B cell (primary cell): Measurements from ENCODE around the gene SLC34A2. TPM values are rescaled to one million over a fixed set of nuclear protein-coding genes. Genes with fewer than 3 reads are reported as not detected.
"Not testable (repeated sequence)": the region's sequence is repeated elsewhere in the genome, so short reads cannot be mapped to it uniquely, and the experiment has no call there.

Source experiments
- ATAC-seq: fragments of 200-7000 bp; cut with Tn5 transposase; one replicate; pipeline ENCODE4 v1.10.0; 2021; ENCODE audit warnings: low read depth, mild to moderate bottlenecking, moderate number of reproducible peaks, moderate library complexity
- CTCF ChIA-PET: fragments of 350-600 bp; sonication (Branson Sonifier 250); formaldehyde crosslinking; loops from one replicate; lab custom pipeline; 2021; ENCODE audit warnings: antibody characterized with exemption, inconsistent platforms; lab: Charles Lee
- POLR2A ChIA-PET: fragments of 350-600 bp; sonication (Branson Sonifier 250); formaldehyde crosslinking; loops from one replicate; lab custom pipeline; 2021; ENCODE audit warnings: antibody characterized with exemption; lab: Charles Lee
- DNase-seq: peaks from one replicate; pipeline ENCODE4 v3.0.0; 2013
- H2AFZ ChIP-seq: 2 replicates; pipeline ENCODE4 v1.6.1; 2012; ENCODE audit warnings: mild to moderate bottlenecking, low read depth, low read length; ENCODE audit not compliant: insufficient read depth, poor library complexity, severe bottlenecking
- H3K27ac ChIP-seq, 2 donors: 1 replicate in 1 of 2; 2 replicates in 1 of 2; pipeline ENCODE4 v1.5.1; 2012 to 2013; ENCODE audit warnings: low read length in 2 of 2, mild to moderate bottlenecking in 2 of 2, moderate library complexity in 1 of 2
- H3K27me3 ChIP-seq, 4 experiments: fragments of 200-600 bp in 1 of 4; sonication (generic) in 1 of 4; replicated peaks in 1 of 4; 1 replicate in 2 of 4; 2 replicates in 2 of 4; pipeline versions ENCODE4 v1.6.1 to v1.7.0; 2013 to 2016; ENCODE audit warnings: low read length in 3 of 4, mild to moderate bottlenecking in 2 of 4, mixed read lengths in 1 of 4, moderate library complexity in 1 of 4; ENCODE audit not compliant: insufficient read depth in 4 of 4, control insufficient read depth in 3 of 4; ENCODE audit errors: control extremely low read depth in 1 of 4
- H3K36me3 ChIP-seq, 2 experiments: replicated peaks in 1 of 2; 1 replicate in 1 of 2; 2 replicates in 1 of 2; pipeline versions ENCODE4 v1.6.1 to v1.7.1; 2013; ENCODE audit warnings: low read length in 1 of 2; ENCODE audit not compliant: insufficient read depth in 2 of 2, control insufficient read depth in 1 of 2; ENCODE audit errors: control extremely low read depth in 1 of 2, extremely low read depth in 1 of 2
- H3K4me1 ChIP-seq, 2 donors: fragments of 200-600 bp in 1 of 2; sonication (generic) in 1 of 2; 1 replicate in 1 of 2; 2 replicates in 1 of 2; pipeline versions ENCODE4 v1.5.1 to v1.6.1; 2013 to 2017; ENCODE audit warnings: low read length in 2 of 2; ENCODE audit not compliant: control insufficient read depth in 2 of 2, insufficient read depth in 2 of 2
- H3K4me2 ChIP-seq: replicated peaks from 2 replicates; pipeline ENCODE3; 2012; ENCODE audit warnings: mild to moderate bottlenecking, low read depth, low read length; ENCODE audit not compliant: poor library complexity, severe bottlenecking
- H3K4me3 ChIP-seq, 5 experiments: fragments of 200-600 bp in 1 of 5; sonication (generic) in 1 of 5; 1 replicate in 3 of 5; 2 replicates in 2 of 5; pipeline versions ENCODE4 v1.5.1 to v1.7.0; 2011 to 2016; ENCODE audit warnings: low read length in 4 of 5, mild to moderate bottlenecking in 4 of 5, low read depth in 2 of 5, control low read depth in 1 of 5, moderate library complexity in 1 of 5; ENCODE audit not compliant: insufficient read depth in 1 of 5; ENCODE audit errors: control extremely low read depth in 1 of 5, extremely low read depth in 1 of 5
- H3K79me2 ChIP-seq: fragments of 200-600 bp; sonication (generic); one replicate; pipeline ENCODE4 v1.6.0; 2016; ENCODE audit warnings: low read length; ENCODE audit not compliant: control insufficient read depth, insufficient read depth
- H3K9ac ChIP-seq: fragments of 200-600 bp; sonication (generic); 2 replicates; pipeline ENCODE4 v1.6.1; 2017; ENCODE audit warnings: mild to moderate bottlenecking, low read length, moderate library complexity
- H3K9me3 ChIP-seq, 3 donors: one replicate each; pipeline versions ENCODE4 v1.6.1 to v1.7.1; 2013; ENCODE audit warnings: low read length in 2 of 3; ENCODE audit not compliant: control insufficient read depth in 2 of 3, insufficient read depth in 1 of 3; ENCODE audit errors: control extremely low read depth in 1 of 3
- H4K20me1 ChIP-seq: 2 replicates; pipeline ENCODE4 v1.6.0; 2012; ENCODE audit warnings: mild to moderate bottlenecking, low read length; ENCODE audit not compliant: insufficient read depth, control insufficient read depth, poor library complexity, severe bottlenecking
- H3K27ac Mint-ChIP-seq: one replicate; pipeline ENCODE4 v1.8.0; 2021; ENCODE audit warnings: mixed read lengths
- H3K27me3 Mint-ChIP-seq: one replicate; pipeline ENCODE4 v1.8.0; 2021; ENCODE audit warnings: mixed read lengths
- H3K4me1 Mint-ChIP-seq: one replicate; pipeline ENCODE4 v1.8.0; 2021; ENCODE audit warnings: mixed read lengths
- H3K4me3 Mint-ChIP-seq: one replicate; pipeline ENCODE4 v1.8.0; 2021; ENCODE audit warnings: mixed read lengths
- H3K9me3 Mint-ChIP-seq: one replicate; pipeline ENCODE4 v1.8.0; 2022; ENCODE audit warnings: mixed read lengths; ENCODE audit not compliant: insufficient read depth
- CTCF ChIP-seq: fragments of 200-600 bp; IDR thresholded peaks from one replicate; pipeline ENCODE4 v1.8.0; 2022; ENCODE audit warnings: antibody characterized with exemption, mild to moderate bottlenecking
- EZH2 ChIP-seq: IDR thresholded peaks from 2 replicates; pipeline ENCODE4 v1.6.1; 2012; ENCODE audit warnings: borderline replicate concordance, low read depth, mild to moderate bottlenecking, moderate library complexity, low read length; ENCODE audit not compliant: insufficient read depth, poor library complexity, severe bottlenecking
- WGBS: methylation state at CpG from one replicate; pipeline ENCODE4 v1.1.5; 2013; ENCODE audit warnings: missing lambda C conversion rate; ENCODE audit not compliant: insufficient coverage; 5-methylcytosine and 5-hydroxymethylcytosine counted together
- intact Hi-C: fragments of 100-400 bp; cut with micrococcal nuclease; formaldehyde crosslinking; loops from one replicate; pipeline ENCODE4 v1.10.0; 2022
- polyA plus RNA-seq: library from polyadenylated mRNA; depleted of rRNA; stranded (reverse); fragments of >200 nt; gene quantifications from 2 replicates; pipeline ENCODE4 v1.2.3, GENCODE V29; 2012
- total RNA-seq, 2 donors: library from RNA; stranded (reverse); fragments of 120-200 nt in 1 of 2; gene quantifications; 1 replicate in 1 of 2; 2 replicates in 1 of 2; pipeline versions ENCODE4 v1.2.3 to v1.2.4, GENCODE V29; 2013 to 2022

Gene SLC34A2
- total and polyA plus RNA-seq, 2 donors (not counting 1 experiment from before 2014, with no cell fraction given) = not detected

- H4K20me1 ChIP-seq = no peaks in the 10 kb centered on the region
- no peak overlapping the region for H2AFZ ChIP-seq
- no peaks in the 10 kb centered on the region for H3K9me3 Mint-ChIP-seq
- no peaks in the 10 kb centered on the region for H3K79me2 ChIP-seq
- H3K36me3 ChIP-seq = no peaks in the 10 kb centered on the region
- H3K4me1 Mint-ChIP-seq = no peaks in the 10 kb centered on the region
- H3K27ac ChIP-seq = no peak overlapping the region
- ChIA-PET CTCF (no interaction called here), POLR2A (no interaction called here)
- 83% methylated on average over 4 of the region's 5 CpGs for WGBS
- no peak overlapping the region for H3K9ac ChIP-seq
- no peak for DNase-seq
- intact Hi-C loops = no loop called here
- H3K4me1 ChIP-seq = no peaks in the 10 kb centered on the region
- TF ChIP-seq CTCF (no peak), EZH2 (no peak)
- no peak overlapping the region for H3K4me2 ChIP-seq
- H3K27me3 Mint-ChIP-seq = peaks cover 3% of the 10 kb centered on the region
- H3K4me3 Mint-ChIP-seq = no peak overlapping the region
- H3K9me3 ChIP-seq = peaks cover 0 to 2% (median 0%) of the 10 kb centered on the region in 3 donors
- no peak overlapping the region for H3K27ac Mint-ChIP-seq
- no peaks in the 10 kb centered on the region for H3K27me3 ChIP-seq
- no peak overlapping the region for H3K4me3 ChIP-seq
- no peak for ATAC-seq
These were observed 45.7 kb upstream of the SLC34A2 start for GRCh38 chr4:25609976-25610375.

- H3K4me2 ChIP-seq, H3K4me1 Mint-ChIP-seq, H2AFZ ChIP-seq, H3K27ac ChIP-seq, DNase-seq, H3K9me3 ChIP-seq, H3K4me1 ChIP-seq, H3K27me3 ChIP-seq, H3K27ac Mint-ChIP-seq, H3K36me3 ChIP-seq, H4K20me1 ChIP-seq, H3K27me3 Mint-ChIP-seq, H3K9me3 Mint-ChIP-seq, POLR2A ChIA-PET, intact Hi-C loops, H3K79me2 ChIP-seq, H3K9ac ChIP-seq, ATAC-seq, H3K4me3 Mint-ChIP-seq, CTCF ChIA-PET, H3K4me3 ChIP-seq: not testable (repeated sequence)
- 88% methylated on average over 5 of the region's 9 CpGs for WGBS
These were observed 42.0 kb upstream of the SLC34A2 start for GRCh38 chr4:25613613-25614012.
